ENCODE data around the gene TMPRSS9. TPM values are rescaled to one million over a fixed set of nuclear protein-coding genes. Genes with fewer than 3 reads are reported as not detected.

The TMPRSS9 gene
- polyA plus RNA-seq, 1 donor from 2014 or later = not detected

DNA sequence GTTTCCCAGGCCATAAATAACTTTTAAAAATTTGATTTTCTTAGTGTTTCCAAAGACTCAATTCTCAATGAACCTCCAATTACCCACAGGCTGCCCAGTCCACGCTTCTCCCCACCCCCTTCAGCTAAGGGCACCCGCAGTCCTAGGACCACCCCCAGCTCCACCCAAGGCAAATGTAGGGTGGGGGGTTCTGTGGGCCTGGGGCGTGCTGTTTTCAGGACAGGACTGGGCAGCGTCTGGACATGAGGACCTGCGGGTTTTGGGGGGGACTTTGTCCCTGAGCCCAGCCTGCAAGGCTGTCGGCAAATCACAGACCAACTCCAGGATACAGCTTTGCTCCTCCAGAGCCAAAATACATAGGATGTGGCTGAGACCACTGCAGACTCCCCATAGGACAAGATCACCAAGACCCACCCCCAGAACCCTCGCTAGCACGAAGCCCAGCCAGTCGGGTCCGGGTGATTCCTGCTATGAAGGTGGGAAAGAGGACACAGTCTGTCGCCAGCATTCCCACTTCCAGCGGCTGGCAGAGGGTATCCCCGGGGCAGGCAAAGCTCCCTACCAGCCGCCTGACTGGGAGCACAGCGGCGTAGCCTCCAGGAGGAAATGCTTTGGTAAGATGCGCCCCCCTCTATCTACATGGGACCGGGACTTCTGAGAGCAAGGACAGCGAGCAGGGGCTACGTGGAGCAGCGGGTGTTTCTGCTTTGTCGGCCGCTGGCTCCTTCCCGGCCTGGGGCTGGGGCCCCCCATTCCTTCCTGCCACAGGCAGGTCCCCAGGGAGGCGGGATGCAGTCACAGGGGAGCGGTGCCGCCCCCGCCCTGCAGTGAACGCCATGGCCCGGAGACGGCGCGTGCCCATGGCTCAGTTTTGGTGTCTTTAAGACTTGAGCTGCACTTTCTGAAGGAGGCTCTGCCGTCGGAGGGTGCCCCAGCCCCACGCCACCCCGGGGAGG is 69.0 kb downstream of the TMPRSS9 start:
- no peak for TF ChIP-seq CTCF (IDR thresholded peaks at IDR 0.05; ENCODE audit: poor library complexity, severe bottlenecking)
- no peak for TF ChIP-seq RAD21 (conservative IDR thresholded peaks at IDR 0.05)
- no peak for TF ChIP-seq EZH2 (IDR thresholded peaks at IDR 0.05; ENCODE audit: borderline replicate concordance, insufficient read depth, low read length, poor library complexity, severe bottlenecking)
- no peak for TF ChIP-seq EP300 (conservative IDR thresholded peaks at IDR 0.05; ENCODE audit: poor library complexity, severe bottlenecking)
- TF ChIP-seq SMC3 (conservative IDR thresholded peaks at IDR 0.05; ENCODE audit: poor library complexity) = no peak
- TF ChIP-seq MXI1 (conservative IDR thresholded peaks at IDR 0.05; ENCODE audit: poor library complexity, severe bottlenecking) = no peak
- no peak for TF ChIP-seq TAF1 (IDR thresholded peaks at IDR 0.05; ENCODE audit: low read depth)
- TF ChIP-seq REST (IDR thresholded peaks at IDR 0.05; ENCODE audit: borderline replicate concordance) = no peak
- no peak for TF ChIP-seq POLR2AphosphoS5 (IDR thresholded peaks at IDR 0.05)
- H3K27me3 ChIP-seq (ENCODE audit: insufficient read depth, low read depth, low read length) = no peaks in the 10 kb centered on the region
- no peak overlapping the region for H3K27ac ChIP-seq (ENCODE audit: low read length)
- H3K9me2 ChIP-seq (ENCODE audit: insufficient read depth, low read length) = no peaks in the 10 kb centered on the region
- peaks cover 7% of the 10 kb centered on the region for H4K20me1 ChIP-seq (ENCODE audit: insufficient read depth)
- H3K36me3 ChIP-seq (ENCODE audit: insufficient read depth, low read length) = no peaks in the 10 kb centered on the region
- H3K9ac ChIP-seq (ENCODE audit: low read length) = no peak overlapping the region
- H3K9me3 ChIP-seq (ENCODE audit: low read length) = no peaks in the 10 kb centered on the region
- H3K4me2 ChIP-seq (ENCODE audit: low read length) = no peak overlapping the region
- no peak overlapping the region for H2AFZ ChIP-seq (ENCODE audit: low read depth, low read length)
- peaks cover 11% of the 10 kb centered on the region for H3K79me2 ChIP-seq (replicated peaks; ENCODE audit: insufficient read depth, low read length)
- H3K4me3 ChIP-seq (ENCODE audit: low read length) = no peak overlapping the region
- H3F3A ChIP-seq (ENCODE audit: insufficient read depth, low read length, poor library complexity, severe bottlenecking) = no peaks in the 10 kb centered on the region

DNA sequence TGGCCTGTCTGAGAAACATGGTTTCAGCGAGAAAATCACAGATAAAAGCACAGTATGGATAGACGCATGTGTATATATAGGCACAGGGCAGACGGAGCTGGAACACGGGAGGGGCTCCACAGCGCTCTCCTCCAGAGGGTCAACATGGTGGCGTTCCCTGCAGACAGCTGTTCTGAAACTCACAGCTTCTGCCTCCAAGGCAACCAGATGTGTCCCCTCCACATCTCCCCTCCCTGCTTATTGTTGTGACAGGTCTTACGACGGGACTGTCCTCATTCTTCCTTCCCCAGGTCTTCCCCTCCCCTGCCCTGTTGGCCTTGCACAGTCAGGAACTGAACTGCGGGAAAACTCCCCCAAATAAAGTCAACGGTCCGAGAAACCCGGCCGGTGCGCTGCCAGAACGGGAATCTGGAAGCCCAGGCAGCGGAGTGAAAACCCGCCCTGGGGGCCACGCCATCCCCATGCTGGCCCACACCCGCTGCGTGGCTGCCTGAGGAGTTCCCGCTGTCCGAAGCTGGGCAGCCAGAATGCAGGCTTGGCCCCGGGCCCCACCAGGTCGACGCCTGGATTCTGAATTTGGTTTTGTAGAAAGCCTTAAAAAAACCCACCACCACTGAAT is 70.0 kb downstream of the TMPRSS9 start:
- Histone ChIP-seq H3K9me2 (ENCODE audit: insufficient read depth, low read length) (no peaks in the 10 kb centered on the region), H2AFZ (ENCODE audit: low read depth, low read length) (no peak overlapping the region), H3K36me3 (ENCODE audit: insufficient read depth, low read length) (no peaks in the 10 kb centered on the region), H3K9ac (ENCODE audit: low read length) (no peak overlapping the region), H4K20me1 (ENCODE audit: insufficient read depth) (peaks cover 7% of the 10 kb centered on the region), H3K79me2 (replicated peaks; ENCODE audit: insufficient read depth, low read length) (peaks cover 11% of the 10 kb centered on the region), H3K4me3 (ENCODE audit: low read length) (no peak overlapping the region), H3F3A (ENCODE audit: insufficient read depth, low read length, poor library complexity, severe bottlenecking) (no peaks in the 10 kb centered on the region), H3K27me3 (ENCODE audit: insufficient read depth, low read depth, low read length) (no peaks in the 10 kb centered on the region), H3K27ac (ENCODE audit: low read length) (no peak overlapping the region), H3K9me3 (ENCODE audit: low read length) (no peaks in the 10 kb centered on the region), H3K4me2 (ENCODE audit: low read length) (no peak overlapping the region)
- TF ChIP-seq EP300 (conservative IDR thresholded peaks at IDR 0.05; ENCODE audit: poor library complexity, severe bottlenecking) (no peak), RAD21 (conservative IDR thresholded peaks at IDR 0.05) (no peak), CTCF (IDR thresholded peaks at IDR 0.05; ENCODE audit: poor library complexity, severe bottlenecking) (no peak), SMC3 (conservative IDR thresholded peaks at IDR 0.05; ENCODE audit: poor library complexity) (no peak), MXI1 (conservative IDR thresholded peaks at IDR 0.05; ENCODE audit: poor library complexity, severe bottlenecking) (no peak)

Measured in neural cell (in vitro differentiated cells).